GM19372 (cell line): Measurements from ENCODE around the gene SOCS1.

Source experiments
- ATAC-seq: cut with Tn5 transposase; IDR thresholded peaks from one replicate; pipeline ENCODE4 v1.9.1; 2021; ENCODE audit warnings: mild to moderate bottlenecking, low read depth, moderate library complexity; ENCODE audit not compliant: unreplicated experiment

The SOCS1 gene

GRCh38 chr16:11249233-11250061 is 6.6 kb downstream of the SOCS1 start:
- ATAC-seq = no peak

GRCh38 chr16:11248133-11248532 is 7.9 kb downstream of the SOCS1 start:
- no peak for ATAC-seq

GRCh38 chr16:11245988-11246387 is 10.0 kb downstream of the SOCS1 start:
- no peak for ATAC-seq

- no peak for ATAC-seq
These were observed 10.7 kb downstream of the SOCS1 start for GRCh38 chr16:11245222-11245737.

- no peak for ATAC-seq
These were observed 13.3 kb downstream of the SOCS1 start for GRCh38 chr16:11242658-11243057.

- no peak for ATAC-seq
These were observed 14.4 kb downstream of the SOCS1 start for GRCh38 chr16:11241480-11242204.

- ATAC-seq = no peak
These were observed 15.1 kb downstream of the SOCS1 start for GRCh38 chr16:11240636-11241473.

GRCh38 chr16:11239644-11240632 is 16.1 kb downstream of the SOCS1 start:
- ATAC-seq = no peak

GRCh38 chr16:11238272-11239202 is 17.5 kb downstream of the SOCS1 start:
- no peak for ATAC-seq

- no peak for ATAC-seq
These were observed 19.3 kb downstream of the SOCS1 start for GRCh38 chr16:11236461-11237254.

- no peak for ATAC-seq
These were observed 20.4 kb downstream of the SOCS1 start for GRCh38 chr16:11235703-11235991.

- no peak for ATAC-seq
These were observed 20.9 kb downstream of the SOCS1 start for GRCh38 chr16:11234884-11235702.

- ATAC-seq = no peak
These were observed 22.2 kb downstream of the SOCS1 start for GRCh38 chr16:11233727-11234376.

GRCh38 chr16:11232852-11233726 is 22.9 kb downstream of the SOCS1 start:
- ATAC-seq = peak; percentile 74

- ATAC-seq = no peak
These were observed 23.6 kb downstream of the SOCS1 start for GRCh38 chr16:11232302-11232851.
